HUES48 (cell line): ENCODE results near the gene PCDHGA1.

Experiments
- H3K27ac ChIP-seq: one replicate; pipeline ENCODE4 v1.7.0; 2013; ENCODE audit warnings: low read depth, low read length, inconsistent platforms
- H3K27me3 ChIP-seq: 2 replicates; pipeline ENCODE4 v1.6.1; 2013; ENCODE audit warnings: mild to moderate bottlenecking, low read length; ENCODE audit not compliant: control insufficient read depth, insufficient read depth
- H3K36me3 ChIP-seq: 2 replicates; pipeline ENCODE4 v1.6.1; 2013; ENCODE audit warnings: low read length; ENCODE audit not compliant: control insufficient read depth, insufficient read depth
- H3K4me1 ChIP-seq: 2 replicates; pipeline ENCODE4 v1.6.1; 2013; ENCODE audit warnings: mild to moderate bottlenecking, low read length; ENCODE audit not compliant: control insufficient read depth, insufficient read depth
- H3K4me3 ChIP-seq: 2 replicates; pipeline ENCODE4 v1.5.1; 2013; ENCODE audit warnings: mild to moderate bottlenecking, low read depth, low read length
- H3K9ac ChIP-seq: 2 replicates; pipeline ENCODE4 v1.6.1; 2013; ENCODE audit warnings: mild to moderate bottlenecking, low read depth, low read length, moderate library complexity
- H3K9me3 ChIP-seq: 2 replicates; pipeline ENCODE4 v1.6.1; 2013; ENCODE audit warnings: low read length; ENCODE audit not compliant: control insufficient read depth, insufficient read depth

The PCDHGA1 gene

GRCh38 chr5:141503681-141504080, 173.4 kb downstream of the PCDHGA1 start:
- H3K27me3 ChIP-seq, result no peaks in the 10 kb centered on the region
- H3K4me3 ChIP-seq, result no peak overlapping the region
- H3K4me1 ChIP-seq, result peaks cover 13% of the 10 kb centered on the region
- no peaks in the 10 kb centered on the region for H3K36me3 ChIP-seq
- H3K9ac ChIP-seq, result no peak overlapping the region
- no peaks in the 10 kb centered on the region for H3K9me3 ChIP-seq
- no peak overlapping the region for H3K27ac ChIP-seq

- Histone ChIP-seq H3K27me3 (no peaks in the 10 kb centered on the region), H3K4me3 (no peak overlapping the region), H3K27ac (no peak overlapping the region), H3K9me3 (no peaks in the 10 kb centered on the region), H3K4me1 (peaks cover 16% of the 10 kb centered on the region), H3K9ac (no peak overlapping the region), H3K36me3 (no peaks in the 10 kb centered on the region)
Measured at GRCh38 chr5:141504216-141504615, 173.9 kb downstream of the PCDHGA1 start.

GRCh38 chr5:141506381-141507155, 176.3 kb downstream of the PCDHGA1 start:
- Histone ChIP-seq H3K9me3 (no peaks in the 10 kb centered on the region), H3K4me1 (peaks cover 18% of the 10 kb centered on the region), H3K9ac (no peak overlapping the region), H3K27ac (no peak overlapping the region), H3K4me3 (no peak overlapping the region), H3K27me3 (no peaks in the 10 kb centered on the region), H3K36me3 (no peaks in the 10 kb centered on the region)

- H3K9me3 ChIP-seq, result no peaks in the 10 kb centered on the region
- H3K27ac ChIP-seq, result no peak overlapping the region
- no peaks in the 10 kb centered on the region for H3K27me3 ChIP-seq
- no peaks in the 10 kb centered on the region for H3K36me3 ChIP-seq
- H3K9ac ChIP-seq, result no peak overlapping the region
- no peak overlapping the region for H3K4me3 ChIP-seq
- H3K4me1 ChIP-seq, result peaks cover 18% of the 10 kb centered on the region
Measured at GRCh38 chr5:141507387-141508091, 177.2 kb downstream of the PCDHGA1 start.

- H3K9ac ChIP-seq, result no peak overlapping the region
- peaks cover 18% of the 10 kb centered on the region for H3K4me1 ChIP-seq
- no peaks in the 10 kb centered on the region for H3K9me3 ChIP-seq
- H3K27me3 ChIP-seq, result peaks cover 4% of the 10 kb centered on the region
- H3K27ac ChIP-seq, result peak overlapping the region; percentile 75
- peak overlapping the region; percentile 35 for H3K4me3 ChIP-seq
- no peaks in the 10 kb centered on the region for H3K36me3 ChIP-seq
Measured at GRCh38 chr5:141508440-141508797, 178.1 kb downstream of the PCDHGA1 start.

- no peak overlapping the region for H3K9ac ChIP-seq
- H3K27me3 ChIP-seq, result peaks cover 4% of the 10 kb centered on the region
- H3K4me3 ChIP-seq, result peak overlapping the region; percentile 39
- no peaks in the 10 kb centered on the region for H3K9me3 ChIP-seq
- H3K36me3 ChIP-seq, result no peaks in the 10 kb centered on the region
- H3K27ac ChIP-seq, result peak overlapping the region; percentile 75
- H3K4me1 ChIP-seq, result peaks cover 22% of the 10 kb centered on the region
Measured at GRCh38 chr5:141508798-141509611, 178.7 kb downstream of the PCDHGA1 start.

- Histone ChIP-seq H3K9ac (no peak overlapping the region), H3K4me1 (peaks cover 34% of the 10 kb centered on the region)
Measured at GRCh38 chr5:141510160-141510559, 179.8 kb downstream of the PCDHGA1 start.

GRCh38 chr5:141510850-141511601, 180.7 kb downstream of the PCDHGA1 start:
- Histone ChIP-seq H3K9me3 (no peaks in the 10 kb centered on the region), H3K27me3 (peaks cover 4% of the 10 kb centered on the region), H3K4me3 (no peak overlapping the region), H3K27ac (no peak overlapping the region), H3K4me1 (peaks cover 37% of the 10 kb centered on the region), H3K9ac (no peak overlapping the region), H3K36me3 (0 out of 2 replicates have a peak, but pooled peaks cover 6% of the 10 kb centered on the region)

More at GRCh38 chr5:141510160-141510559, 179.8 kb downstream of the PCDHGA1 start:
- H3K27me3 ChIP-seq, result peaks cover 4% of the 10 kb centered on the region
- no peaks in the 10 kb centered on the region for H3K9me3 ChIP-seq
- H3K4me3 ChIP-seq, result no peak overlapping the region
- H3K27ac ChIP-seq, result no peak overlapping the region
- no peaks in the 10 kb centered on the region for H3K36me3 ChIP-seq

GRCh38 chr5:141511771-141512325, 181.5 kb downstream of the PCDHGA1 start:
- Histone ChIP-seq H3K9me3 (no peaks in the 10 kb centered on the region), H3K27me3 (peaks cover 4% of the 10 kb centered on the region), H3K4me3 (no peak overlapping the region), H3K9ac (no peak overlapping the region), H3K36me3 (peaks cover 13% of the 10 kb centered on the region), H3K4me1 (peaks cover 37% of the 10 kb centered on the region), H3K27ac (no peak overlapping the region)

- peak overlapping the region; percentile 78 for H3K4me3 ChIP-seq
- peaks cover 36% of the 10 kb centered on the region for H3K4me1 ChIP-seq
- peaks cover 17% of the 10 kb centered on the region for H3K36me3 ChIP-seq
- no peak overlapping the region for H3K9ac ChIP-seq
- H3K9me3 ChIP-seq, result no peaks in the 10 kb centered on the region
- peaks cover 4% of the 10 kb centered on the region for H3K27me3 ChIP-seq
- no peak overlapping the region for H3K27ac ChIP-seq
Measured at GRCh38 chr5:141512390-141512910, 182.1 kb downstream of the PCDHGA1 start.
